Activated CD4-positive, alpha-beta memory T cell treated with anti-CD3 and anti-CD28 coated beads, Interleukin-2, amount 10 ng/mL, durations not matched to agents 7 days and 5 days (primary cell): ENCODE data around the gene PTK7. TPM values are rescaled to one million over a fixed set of nuclear protein-coding genes. Genes with fewer than 3 reads are reported as not detected.
"Not testable (repeated sequence)": the region's sequence is repeated elsewhere in the genome, so short reads cannot be mapped to it uniquely, and the experiment has no call there.

Experiments
- CTCF ChIA-PET: fragments of 350-600 bp; sonication (Branson Sonifier 250); formaldehyde crosslinking; loops from one replicate; lab custom pipeline; 2021; ENCODE audit warnings: antibody characterized with exemption, inconsistent platforms; lab: Charles Lee
- POLR2A ChIA-PET: fragments of 350-600 bp; sonication (Branson Sonifier 250); formaldehyde crosslinking; loops from one replicate; lab custom pipeline; 2021; ENCODE audit warnings: antibody characterized with exemption; lab: Charles Lee
- DNase-seq: peaks from one replicate; pipeline ENCODE4 v3.0.0-alpha.2; 2020
- H3K27ac Mint-ChIP-seq: one replicate; pipeline ENCODE4 v1.8.0; 2021; ENCODE audit warnings: mild to moderate bottlenecking, mixed read lengths
- H3K27me3 Mint-ChIP-seq: one replicate; pipeline ENCODE4 v1.8.0; 2021; ENCODE audit warnings: mixed read lengths
- H3K36me3 Mint-ChIP-seq: one replicate; pipeline ENCODE4 v1.8.0; 2021; ENCODE audit warnings: low read depth, mixed read lengths
- H3K4me1 Mint-ChIP-seq: one replicate; pipeline ENCODE4 v1.8.0; 2021; ENCODE audit warnings: mixed read lengths
- H3K4me3 Mint-ChIP-seq: one replicate; pipeline ENCODE4 v1.8.0; 2021; ENCODE audit warnings: mild to moderate bottlenecking, mixed read lengths
- H3K9me3 Mint-ChIP-seq: one replicate; pipeline ENCODE4 v1.8.0; 2021; ENCODE audit warnings: mixed read lengths
- total RNA-seq, 2 experiments: library from RNA; stranded (reverse); gene quantifications; one replicate each; pipeline ENCODE4 v1.2.3, GENCODE V29; 2021

Gene PTK7
- total RNA-seq, 2 experiments from 2014 or later, result 0.23 to 0.35 TPM

DNA sequence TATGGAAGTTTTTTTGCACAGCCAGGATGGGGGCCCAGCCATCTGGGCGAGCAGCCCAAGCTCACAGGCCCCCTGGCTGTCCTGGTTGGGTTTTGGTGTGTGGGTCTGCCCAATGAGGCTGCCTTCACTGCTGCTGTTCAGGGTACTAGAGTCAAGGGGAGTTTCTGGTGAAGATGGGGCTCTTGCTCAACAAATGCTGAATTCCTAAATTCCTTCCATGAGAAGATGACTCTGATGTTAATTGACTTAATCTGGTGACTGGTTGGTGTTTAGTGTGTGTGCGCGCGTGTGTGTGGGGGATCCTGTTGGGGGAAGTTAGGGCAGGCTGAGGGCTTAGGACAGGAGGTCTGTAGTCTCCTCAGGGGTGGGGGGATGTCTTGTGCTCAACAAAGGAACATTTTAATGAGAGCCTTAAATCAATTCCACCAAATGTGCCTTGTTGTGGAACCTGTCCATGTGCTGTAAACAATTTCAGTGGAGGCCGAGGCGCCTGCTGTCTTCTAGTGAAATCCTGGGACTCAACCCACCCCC is 1.9 kb downstream of the PTK7 start:
- H3K27ac Mint-ChIP-seq, result no peak overlapping the region
- peaks cover 47% of the 10 kb centered on the region for H3K27me3 Mint-ChIP-seq
- DNase-seq, result no peak
- CTCF ChIA-PET, result interaction anchor here (1.4 kb wide), 1 partner anchor 66 kb away, joined by 5 read pairs; no protein-coding TSS in a partner anchor
- POLR2A ChIA-PET, result no interaction called here
- H3K4me1 Mint-ChIP-seq, result peaks cover 3% of the 10 kb centered on the region
- H3K36me3 Mint-ChIP-seq, result no peaks in the 10 kb centered on the region
- no peak overlapping the region for H3K4me3 Mint-ChIP-seq
- H3K9me3 Mint-ChIP-seq, result no peaks in the 10 kb centered on the region

- no peak overlapping the region for H3K27ac Mint-ChIP-seq
- H3K36me3 Mint-ChIP-seq, result no peaks in the 10 kb centered on the region
- no peak for DNase-seq
- ChIA-PET CTCF (interaction anchor here (0.5 kb wide), 1 partner anchor 31 kb away, joined by 3 read pairs; no protein-coding TSS in a partner anchor), POLR2A (no interaction called here)
- H3K27me3 Mint-ChIP-seq, result peaks cover 50% of the 10 kb centered on the region
- no peaks in the 10 kb centered on the region for H3K9me3 Mint-ChIP-seq
- no peak overlapping the region for H3K4me3 Mint-ChIP-seq
- peaks cover 3% of the 10 kb centered on the region for H3K4me1 Mint-ChIP-seq
Observed at GRCh38 chr6:43078691-43079090, 2.6 kb downstream of the PTK7 start.

- H3K36me3 Mint-ChIP-seq, result no peaks in the 10 kb centered on the region
- peaks cover 45% of the 10 kb centered on the region for H3K27me3 Mint-ChIP-seq
- H3K9me3 Mint-ChIP-seq, result no peaks in the 10 kb centered on the region
- H3K4me1 Mint-ChIP-seq, result peaks cover 5% of the 10 kb centered on the region
- DNase-seq, result no peak
- H3K27ac Mint-ChIP-seq, result no peak overlapping the region
- ChIA-PET CTCF (interaction anchor here (0.6 kb wide), 1 partner anchor 85 kb away, joined by 6 read pairs; no protein-coding TSS in a partner anchor), POLR2A (interaction anchor here (1.1 kb wide), 1 partner anchor 28 kb away, joined by 3 read pairs; the partner anchor contains the start of gene CUL7)
- no peak overlapping the region for H3K4me3 Mint-ChIP-seq
Observed at GRCh38 chr6:43081043-43081442, 4.9 kb downstream of the PTK7 start.

DNA sequence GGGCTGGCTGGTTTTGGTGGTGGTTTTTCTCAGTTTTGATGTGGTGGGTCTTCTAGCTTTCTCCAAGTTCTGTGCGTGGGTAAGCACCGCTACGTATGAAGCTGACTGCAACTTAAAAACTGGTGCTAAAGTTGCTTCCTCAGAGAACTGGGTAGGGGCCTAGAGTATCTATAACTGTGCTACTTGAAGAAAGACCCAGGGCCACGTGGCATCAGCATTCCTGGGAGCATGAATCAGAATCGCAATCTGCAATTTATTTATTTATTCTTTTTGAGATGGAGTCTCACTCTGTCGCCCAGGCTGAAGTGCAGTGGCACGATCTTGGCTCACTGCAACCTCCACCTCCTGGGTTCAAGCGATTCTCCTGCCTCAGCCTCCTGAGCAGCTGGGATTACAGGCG is 5.8 kb downstream of the PTK7 start:
- CTCF ChIA-PET, result not testable (repeated sequence)
- POLR2A ChIA-PET, result interaction anchor here (0.6 kb wide), 1 partner anchor 510 kb away, joined by 3 read pairs; no protein-coding TSS in a partner anchor

DNA sequence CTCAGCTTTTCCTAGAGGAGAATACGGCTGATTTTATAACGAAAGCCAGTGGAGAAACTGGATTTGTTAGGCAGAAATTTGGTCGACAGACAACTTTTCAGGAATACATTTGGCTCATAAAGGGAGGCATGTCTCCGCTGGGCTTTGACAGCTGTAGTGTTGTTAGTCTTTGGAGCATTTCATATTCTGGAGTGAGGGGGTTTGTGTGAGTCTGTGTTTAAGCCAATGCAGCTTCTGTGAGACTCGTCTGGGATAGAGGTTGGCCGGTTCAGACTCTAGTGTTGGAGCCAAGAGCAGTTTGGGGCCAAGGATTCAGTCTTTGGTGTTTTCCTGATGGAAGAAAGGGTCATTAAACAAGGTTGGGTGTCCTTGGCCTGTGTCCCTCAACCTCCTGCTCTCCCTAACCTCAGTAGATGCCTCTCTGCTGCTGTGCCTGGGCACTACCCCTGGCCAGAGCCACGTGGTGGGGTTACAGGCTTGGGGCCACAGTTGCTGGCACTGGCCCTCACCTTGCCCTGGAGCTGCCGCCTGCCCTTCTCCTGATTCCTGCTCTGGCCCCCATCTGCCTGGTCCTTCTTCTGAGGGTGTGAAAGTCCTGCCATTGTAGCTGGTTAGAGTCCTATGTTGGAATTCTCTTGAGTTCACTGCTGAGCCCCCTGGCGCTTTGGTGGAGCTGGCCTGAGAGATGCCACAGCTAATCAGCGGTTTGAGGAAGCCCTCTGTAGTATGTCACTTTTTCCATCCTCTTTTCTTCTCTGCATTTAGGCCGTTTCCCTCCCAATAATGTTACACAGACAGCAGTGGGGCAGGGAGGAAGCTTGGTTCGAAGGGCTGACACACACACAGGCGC is 6.9 kb downstream of the PTK7 start:
- H3K4me1 Mint-ChIP-seq, result peaks cover 5% of the 10 kb centered on the region
- ChIA-PET CTCF (interaction anchor here (0.9 kb wide), 1 partner anchor 11 kb away, joined by 3 read pairs; no protein-coding TSS in a partner anchor), POLR2A (interaction anchor here (0.6 kb wide), 1 partner anchor 29 kb away, joined by 3 read pairs; no protein-coding TSS in a partner anchor)
- H3K27me3 Mint-ChIP-seq, result peaks cover 28% of the 10 kb centered on the region
- no peak for DNase-seq
- no peak overlapping the region for H3K4me3 Mint-ChIP-seq
- no peak overlapping the region for H3K27ac Mint-ChIP-seq
- H3K9me3 Mint-ChIP-seq, result no peaks in the 10 kb centered on the region
- H3K36me3 Mint-ChIP-seq, result no peaks in the 10 kb centered on the region

More for the DNA sequence above, 5.8 kb downstream of the PTK7 start:
- H3K9me3 Mint-ChIP-seq, H3K4me3 Mint-ChIP-seq, H3K36me3 Mint-ChIP-seq, DNase-seq, H3K27ac Mint-ChIP-seq, H3K4me1 Mint-ChIP-seq: not testable (repeated sequence)
- H3K27me3 Mint-ChIP-seq, result peaks cover 38% of the 10 kb centered on the region

GRCh38 chr6:43086022-43086658 is 10.0 kb downstream of the PTK7 start:
- POLR2A ChIA-PET, result no interaction called here
- CTCF ChIA-PET, result interaction anchor here (0.7 kb wide), 1 partner anchor 916 kb away, joined by 4 read pairs; no protein-coding TSS in a partner anchor
- H3K4me1 Mint-ChIP-seq, result peaks cover 5% of the 10 kb centered on the region
- no peaks in the 10 kb centered on the region for H3K9me3 Mint-ChIP-seq
- H3K4me3 Mint-ChIP-seq, result no peak overlapping the region
- no peaks in the 10 kb centered on the region for H3K36me3 Mint-ChIP-seq
- H3K27me3 Mint-ChIP-seq, result peaks cover 16% of the 10 kb centered on the region
- no peak overlapping the region for H3K27ac Mint-ChIP-seq
- DNase-seq, result no peak

GRCh38 chr6:43088654-43089056 is 12.5 kb downstream of the PTK7 start:
- Mint-ChIP-seq H3K27me3 (peaks cover 8% of the 10 kb centered on the region), H3K4me3 (no peak overlapping the region), H3K9me3 (no peaks in the 10 kb centered on the region), H3K36me3 (no peaks in the 10 kb centered on the region), H3K27ac (no peak overlapping the region), H3K4me1 (peaks cover 19% of the 10 kb centered on the region)
- ChIA-PET CTCF (interaction anchor here (1.5 kb wide), 1 partner anchor 55 kb away, joined by 4 read pairs; no protein-coding TSS in a partner anchor), POLR2A (interaction anchor here (0.6 kb wide), 1 partner anchor 25 kb away, joined by 3 read pairs; no protein-coding TSS in a partner anchor)
- DNase-seq, result no peak

- ChIA-PET CTCF (no interaction called here), POLR2A (no interaction called here)
- H3K27ac Mint-ChIP-seq, result no peak overlapping the region
- no peak overlapping the region for H3K4me3 Mint-ChIP-seq
- H3K4me1 Mint-ChIP-seq, result peaks cover 25% of the 10 kb centered on the region
- DNase-seq, result no peak
- H3K27me3 Mint-ChIP-seq, result peaks cover 4% of the 10 kb centered on the region
- no peaks in the 10 kb centered on the region for H3K9me3 Mint-ChIP-seq
- H3K36me3 Mint-ChIP-seq, result no peaks in the 10 kb centered on the region
Observed at GRCh38 chr6:43089467-43089866, 13.4 kb downstream of the PTK7 start.

- Mint-ChIP-seq H3K27ac (no peak overlapping the region), H3K27me3 (peaks cover 2% of the 10 kb centered on the region), H3K4me1 (peaks cover 25% of the 10 kb centered on the region), H3K4me3 (no peak overlapping the region), H3K9me3 (no peaks in the 10 kb centered on the region), H3K36me3 (no peaks in the 10 kb centered on the region)
- ChIA-PET CTCF (no interaction called here), POLR2A (no interaction called here)
- DNase-seq, result no peak
Observed at GRCh38 chr6:43089874-43090558, 13.9 kb downstream of the PTK7 start.

- H3K27me3 Mint-ChIP-seq, result peaks cover 2% of the 10 kb centered on the region
- H3K4me1 Mint-ChIP-seq, result peaks cover 25% of the 10 kb centered on the region
- H3K4me3 Mint-ChIP-seq, result no peak overlapping the region
- ChIA-PET POLR2A (no interaction called here), CTCF (interaction anchor here (1.5 kb wide), 1 partner anchor 53 kb away, joined by 4 read pairs; no protein-coding TSS in a partner anchor)
- H3K27ac Mint-ChIP-seq, result no peak overlapping the region
- H3K9me3 Mint-ChIP-seq, result no peaks in the 10 kb centered on the region
- no peak for DNase-seq
- H3K36me3 Mint-ChIP-seq, result no peaks in the 10 kb centered on the region
Observed at GRCh38 chr6:43090559-43090956, 14.4 kb downstream of the PTK7 start.

DNA sequence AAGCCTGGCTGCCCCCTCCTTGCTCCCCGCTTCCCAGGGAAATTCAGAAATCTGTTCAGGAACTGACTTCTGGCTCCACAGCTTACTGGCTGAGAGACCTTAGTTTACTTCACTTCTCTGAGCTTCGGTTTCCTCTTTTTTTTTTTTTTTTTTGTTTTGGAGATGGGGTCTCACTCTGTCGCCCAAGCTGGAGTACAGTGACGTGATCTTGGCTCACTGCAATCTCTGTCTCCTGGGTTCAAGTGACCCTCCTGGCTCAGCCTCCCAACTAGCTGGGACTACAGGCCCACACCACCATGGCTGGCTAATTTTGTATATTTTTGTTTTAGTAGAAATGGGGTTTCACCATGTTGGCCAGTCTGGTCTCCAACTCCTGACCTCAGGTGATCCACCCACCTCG is 14.9 kb downstream of the PTK7 start:
- Mint-ChIP-seq H3K4me1 (peaks cover 23% of the 10 kb centered on the region), H3K9me3 (no peaks in the 10 kb centered on the region), H3K4me3 (no peak overlapping the region), H3K27ac (no peak overlapping the region), H3K27me3 (peaks cover under 1% of the 10 kb centered on the region), H3K36me3 (no peaks in the 10 kb centered on the region)
- no peak for DNase-seq
- POLR2A ChIA-PET, result no interaction called here
- CTCF ChIA-PET, result interaction anchor here (1.5 kb wide), 1 partner anchor 52 kb away, joined by 4 read pairs; no protein-coding TSS in a partner anchor

GRCh38 chr6:43091436-43091991 is 15.4 kb downstream of the PTK7 start:
- Mint-ChIP-seq H3K27me3 (no peaks in the 10 kb centered on the region), H3K9me3 (no peaks in the 10 kb centered on the region), H3K27ac (no peak overlapping the region), H3K4me3 (no peak overlapping the region), H3K4me1 (peaks cover 20% of the 10 kb centered on the region), H3K36me3 (no peaks in the 10 kb centered on the region)
- no peak for DNase-seq
- ChIA-PET POLR2A (no interaction called here), CTCF (interaction anchor here (1.5 kb wide), 1 partner anchor 52 kb away, joined by 4 read pairs; no protein-coding TSS in a partner anchor)
